Hepatocyte (in vitro differentiated cells): Measurements from ENCODE around the gene TIE1.

Experiments
- EZH2phosphoT487 ChIP-seq: fragments of 200-600 bp; sonication (generic); IDR thresholded peaks from one replicate; pipeline ENCODE4 v1.6.1; 2018; ENCODE audit warnings: antibody characterized with exemption, mild to moderate bottlenecking, low read depth, moderate library complexity; ENCODE audit not compliant: unreplicated experiment, severe bottlenecking
- TF ChIP-seq, protein P1 (sequence below): fragments of 200-600 bp; sonication (generic); IDR thresholded peaks from 2 replicates; pipeline ENCODE4 v1.5.1; 2016; ENCODE audit warnings: antibody characterized with exemption, mild to moderate bottlenecking; ENCODE audit not compliant: poor library complexity

DNA sequence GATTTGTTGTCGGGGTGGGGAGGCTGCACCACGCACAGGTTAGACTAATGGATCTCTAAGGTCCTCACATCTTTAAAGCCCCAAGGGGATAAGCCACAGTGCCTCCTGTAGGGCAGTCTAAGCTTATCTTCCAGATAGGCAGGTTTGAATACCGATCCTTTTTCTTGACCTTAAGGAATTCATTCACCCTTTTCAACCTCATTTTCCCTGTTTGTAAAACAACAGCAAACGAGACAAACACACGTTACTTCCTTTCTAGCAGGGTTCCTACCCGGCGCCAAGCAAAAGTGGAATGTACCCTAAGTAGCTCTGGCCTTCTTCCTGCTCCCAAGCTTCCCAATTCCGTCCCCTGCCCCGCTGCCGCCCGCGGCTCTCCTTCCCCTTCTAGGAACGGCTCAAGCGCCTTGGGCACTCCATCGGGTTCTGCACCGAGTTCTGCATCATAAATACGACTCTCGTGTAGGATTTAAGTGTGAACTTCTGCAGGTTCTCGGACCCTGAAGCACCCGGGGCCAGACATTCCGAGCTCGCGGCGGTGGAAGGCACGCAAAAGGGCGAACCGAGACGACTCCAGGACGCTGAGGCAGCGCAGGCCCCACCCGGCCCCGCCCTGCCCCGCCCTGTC, 57.5 kb downstream of the TIE1 start:
- no peak for TF ChIP-seq EZH2phosphoT487
- TF ChIP-seq, protein P1, sequence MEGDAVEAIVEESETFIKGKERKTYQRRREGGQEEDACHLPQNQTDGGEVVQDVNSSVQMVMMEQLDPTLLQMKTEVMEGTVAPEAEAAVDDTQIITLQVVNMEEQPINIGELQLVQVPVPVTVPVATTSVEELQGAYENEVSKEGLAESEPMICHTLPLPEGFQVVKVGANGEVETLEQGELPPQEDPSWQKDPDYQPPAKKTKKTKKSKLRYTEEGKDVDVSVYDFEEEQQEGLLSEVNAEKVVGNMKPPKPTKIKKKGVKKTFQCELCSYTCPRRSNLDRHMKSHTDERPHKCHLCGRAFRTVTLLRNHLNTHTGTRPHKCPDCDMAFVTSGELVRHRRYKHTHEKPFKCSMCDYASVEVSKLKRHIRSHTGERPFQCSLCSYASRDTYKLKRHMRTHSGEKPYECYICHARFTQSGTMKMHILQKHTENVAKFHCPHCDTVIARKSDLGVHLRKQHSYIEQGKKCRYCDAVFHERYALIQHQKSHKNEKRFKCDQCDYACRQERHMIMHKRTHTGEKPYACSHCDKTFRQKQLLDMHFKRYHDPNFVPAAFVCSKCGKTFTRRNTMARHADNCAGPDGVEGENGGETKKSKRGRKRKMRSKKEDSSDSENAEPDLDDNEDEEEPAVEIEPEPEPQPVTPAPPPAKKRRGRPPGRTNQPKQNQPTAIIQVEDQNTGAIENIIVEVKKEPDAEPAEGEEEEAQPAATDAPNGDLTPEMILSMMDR: peak; percentile 51
